GM18517 (cell line): ENCODE measurements around the gene ZFYVE9.

ENCODE experiments used
- ATAC-seq: cut with Tn5 transposase; IDR thresholded peaks from one replicate; pipeline ENCODE4 v1.9.1; 2021; ENCODE audit warnings: mild to moderate bottlenecking, moderate library complexity; ENCODE audit not compliant: unreplicated experiment

Gene ZFYVE9

GRCh38 chr1:52323731-52324130 lies 181.8 kb downstream of the ZFYVE9 start:
- ATAC-seq, result no peak

DNA sequence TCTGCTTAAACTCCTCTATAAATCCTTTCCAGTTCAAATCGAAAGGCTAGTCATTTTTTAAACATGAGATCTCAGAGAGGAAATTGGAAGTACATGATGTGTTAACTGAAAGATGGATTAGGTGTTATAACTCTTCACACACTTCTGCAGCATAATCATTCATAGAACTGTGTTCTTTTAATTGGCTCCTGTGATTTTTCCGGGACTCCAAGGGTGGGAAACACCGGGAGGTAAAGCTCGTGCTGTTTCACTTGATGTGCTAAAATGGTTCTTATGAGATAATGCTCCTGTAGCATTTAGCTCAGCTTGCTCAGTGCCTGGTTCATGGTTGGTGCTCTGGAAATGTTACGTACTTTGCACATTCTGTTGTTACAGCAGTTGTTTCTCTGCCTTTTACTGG lies 183.9 kb downstream of the ZFYVE9 start:
- no peak for ATAC-seq

DNA sequence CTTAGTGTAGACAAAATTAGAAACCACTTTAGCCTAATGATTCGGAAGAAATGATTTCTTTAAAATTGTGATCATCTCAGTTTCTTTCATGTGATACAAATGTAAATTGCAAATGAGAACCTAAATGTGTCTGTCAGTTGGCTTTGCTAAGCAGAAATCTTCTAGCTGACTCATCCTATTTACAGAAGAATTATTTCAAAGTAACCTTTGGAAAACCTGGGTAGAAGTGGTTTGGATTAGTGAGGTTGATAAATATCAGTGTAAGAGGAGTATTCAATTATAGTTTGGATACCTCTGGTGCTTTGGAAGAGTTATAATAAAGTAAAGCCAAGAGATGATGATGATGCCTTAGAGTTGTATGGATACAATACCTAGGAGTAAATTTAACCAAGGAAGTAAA lies 186.7 kb downstream of the ZFYVE9 start:
- no peak for ATAC-seq

DNA sequence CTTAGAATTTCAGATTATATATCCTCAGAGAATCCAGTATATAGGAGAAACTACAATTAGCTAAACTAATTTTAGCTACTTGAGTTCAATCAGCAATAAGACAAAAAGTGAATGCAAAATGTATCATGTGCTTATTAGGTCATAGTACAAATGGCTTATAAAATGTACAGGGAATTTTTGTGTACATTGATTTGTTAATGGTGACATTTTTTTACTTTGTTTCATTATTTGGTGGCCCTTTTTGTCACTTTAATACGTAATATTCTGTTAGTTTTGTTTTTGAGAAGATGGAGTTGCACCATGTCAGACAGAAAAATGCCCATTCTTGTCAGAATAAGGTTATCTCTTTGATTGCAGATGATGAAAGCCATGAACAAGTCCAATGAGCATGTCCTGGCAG lies 190.5 kb downstream of the ZFYVE9 start:
- no peak for ATAC-seq

- no peak for ATAC-seq
Observed at GRCh38 chr1:52334906-52335528, 193.1 kb downstream of the ZFYVE9 start.

DNA sequence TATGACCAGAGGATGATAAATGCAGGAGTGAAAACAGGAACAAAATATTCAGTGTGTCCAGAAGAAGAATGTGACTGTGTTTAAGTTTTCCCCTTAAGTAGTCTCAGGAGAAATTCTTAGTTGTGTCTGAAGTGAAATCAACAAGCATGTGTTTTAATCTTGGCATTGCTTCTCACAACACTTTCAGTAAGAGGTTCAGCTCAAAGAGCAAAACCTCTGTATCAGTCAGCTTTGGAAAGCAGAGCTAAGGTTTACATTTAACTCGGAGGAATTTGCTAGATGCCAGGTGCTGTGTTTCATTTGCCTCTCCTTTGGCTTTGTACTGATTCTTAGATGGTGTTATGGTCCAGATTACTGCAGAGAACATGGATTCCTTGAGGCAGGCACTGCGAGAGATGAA lies 195.6 kb downstream of the ZFYVE9 start:
- ATAC-seq, result no peak

DNA sequence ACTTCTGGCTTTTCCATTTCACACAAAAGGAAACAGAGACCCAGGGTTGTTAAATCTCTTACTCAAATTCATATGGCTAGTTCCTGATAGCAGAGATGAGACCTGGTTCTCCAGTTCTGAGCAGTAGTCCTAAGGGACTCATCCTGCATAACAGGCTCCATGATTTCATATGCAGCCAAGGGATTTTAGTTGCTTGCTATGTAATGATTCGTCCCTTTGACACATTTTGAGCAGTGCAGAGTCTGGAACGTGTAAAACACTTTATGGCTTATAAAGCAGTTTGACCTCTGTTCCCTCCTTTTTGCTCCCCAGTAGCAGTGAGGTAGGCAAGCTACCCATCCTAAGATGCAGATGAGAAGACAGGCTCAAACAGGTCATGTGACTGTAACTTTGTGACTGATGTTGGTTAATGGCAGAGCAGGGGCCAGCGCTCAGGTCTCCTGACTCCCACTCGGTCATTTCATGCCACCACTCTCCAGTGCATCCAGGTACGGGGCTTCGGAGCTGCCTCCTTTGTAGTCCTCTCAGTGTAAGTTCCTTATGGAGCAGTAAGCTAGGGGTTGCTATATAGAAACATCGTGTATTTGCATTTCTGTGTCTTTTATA lies 199.9 kb downstream of the ZFYVE9 start:
- no peak for ATAC-seq

DNA sequence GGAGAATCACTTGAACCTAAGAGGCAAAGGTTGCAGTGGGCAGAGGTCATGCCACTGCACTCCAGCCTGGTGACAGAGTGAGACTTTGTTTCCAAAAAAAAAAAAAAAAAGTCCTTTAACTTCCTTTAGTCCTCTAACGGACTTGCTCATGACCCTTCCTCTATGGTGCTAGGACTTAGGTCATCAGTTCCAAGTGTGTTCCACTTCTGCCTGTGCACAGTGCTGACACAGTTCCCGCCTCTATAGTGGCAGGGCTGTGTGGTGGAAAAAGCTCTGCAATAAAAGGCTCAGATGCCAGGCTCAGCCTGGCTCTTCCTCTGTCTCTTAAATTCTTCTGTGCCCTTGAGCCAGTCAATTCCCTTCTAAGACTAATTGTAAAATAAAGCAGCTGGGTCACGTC lies 202.1 kb downstream of the ZFYVE9 start:
- ATAC-seq, result no peak

DNA sequence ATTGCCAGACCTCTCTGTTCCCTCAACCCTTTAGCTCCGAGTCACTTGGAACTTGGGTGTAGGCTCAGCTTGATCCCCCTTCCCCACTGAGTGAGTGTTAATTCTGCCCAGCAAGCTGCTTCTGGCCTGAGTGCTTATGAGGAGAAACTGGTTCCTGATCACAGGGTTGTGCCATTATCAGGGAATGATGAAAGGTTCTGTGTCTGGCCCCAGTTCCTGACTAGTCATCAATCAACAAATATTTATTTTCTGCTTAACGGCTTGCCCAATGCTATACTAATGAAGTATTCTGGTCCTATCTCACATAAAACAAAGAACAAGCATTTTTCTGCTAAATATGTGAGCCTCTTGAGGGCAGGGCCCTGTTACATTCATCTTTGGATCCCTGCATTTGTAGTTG lies 203.4 kb downstream of the ZFYVE9 start:
- ATAC-seq, result no peak

GRCh38 chr1:52346653-52347052 lies 204.8 kb downstream of the ZFYVE9 start:
- ATAC-seq, result no peak

- no peak for ATAC-seq
Observed at GRCh38 chr1:52348704-52349300, 206.9 kb downstream of the ZFYVE9 start.

- no peak for ATAC-seq
Observed at GRCh38 chr1:52352690-52353089, 210.8 kb downstream of the ZFYVE9 start.

GRCh38 chr1:52355436-52355835 lies 213.5 kb downstream of the ZFYVE9 start:
- no peak for ATAC-seq

DNA sequence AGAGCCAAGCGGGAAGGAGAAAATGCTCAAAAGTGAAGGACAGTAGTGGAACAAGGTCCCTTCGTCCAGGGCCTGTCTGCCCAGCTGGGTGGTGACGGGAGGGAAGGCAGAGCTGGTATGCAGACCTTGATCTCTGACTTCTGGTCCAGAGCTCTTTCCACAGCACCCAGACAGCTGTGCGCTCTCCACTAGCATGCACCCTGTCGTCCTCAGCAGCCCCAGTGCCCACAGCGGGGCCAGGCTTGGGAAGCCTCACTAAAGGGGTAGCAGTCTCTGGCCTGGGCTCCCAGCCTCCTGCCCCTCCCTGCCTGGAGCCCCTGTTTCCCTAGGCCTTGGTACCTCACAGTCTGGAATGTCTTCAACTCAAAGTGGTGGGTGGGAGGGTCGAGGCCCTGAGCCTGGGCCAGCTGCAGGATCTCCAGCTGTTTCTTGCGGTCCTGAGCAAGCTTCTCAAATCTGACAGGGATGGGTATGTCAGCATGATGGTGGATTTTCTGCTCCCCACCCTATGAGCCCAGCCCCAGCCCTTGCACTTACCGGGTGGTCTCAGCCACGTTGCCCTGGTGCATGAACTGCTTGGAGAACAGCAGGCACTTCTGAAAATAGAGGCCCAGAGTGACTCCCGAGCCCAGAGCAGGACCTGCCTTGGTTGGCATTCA lies 214.1 kb downstream of the ZFYVE9 start:
- ATAC-seq, result no peak

DNA sequence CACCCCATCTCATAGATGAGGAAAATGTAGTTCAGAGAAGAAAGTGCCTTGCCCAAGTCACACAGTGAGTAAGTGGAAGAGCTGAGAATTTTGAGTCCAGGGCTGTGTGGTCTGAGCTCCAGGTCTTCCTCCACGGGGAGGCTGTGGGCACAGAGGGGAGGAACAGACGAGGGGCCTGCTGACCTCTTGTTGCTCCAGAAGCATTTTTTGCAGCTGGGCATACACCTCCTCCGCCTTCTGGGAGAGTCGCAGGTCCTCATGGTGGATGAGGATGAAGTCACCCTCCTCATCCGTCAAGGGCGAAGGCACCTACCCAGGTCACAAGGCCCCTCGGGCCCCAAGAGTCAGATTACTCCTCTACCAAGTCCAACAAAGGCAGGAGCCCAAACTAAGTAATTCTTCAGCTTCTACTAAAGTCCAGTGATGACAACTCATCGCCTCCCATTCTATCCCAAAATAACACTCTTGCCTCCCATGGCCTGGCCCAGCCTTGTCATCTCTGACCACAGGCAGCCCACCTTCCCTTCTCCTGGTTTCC lies 215.0 kb downstream of the ZFYVE9 start:
- ATAC-seq, result no peak

DNA sequence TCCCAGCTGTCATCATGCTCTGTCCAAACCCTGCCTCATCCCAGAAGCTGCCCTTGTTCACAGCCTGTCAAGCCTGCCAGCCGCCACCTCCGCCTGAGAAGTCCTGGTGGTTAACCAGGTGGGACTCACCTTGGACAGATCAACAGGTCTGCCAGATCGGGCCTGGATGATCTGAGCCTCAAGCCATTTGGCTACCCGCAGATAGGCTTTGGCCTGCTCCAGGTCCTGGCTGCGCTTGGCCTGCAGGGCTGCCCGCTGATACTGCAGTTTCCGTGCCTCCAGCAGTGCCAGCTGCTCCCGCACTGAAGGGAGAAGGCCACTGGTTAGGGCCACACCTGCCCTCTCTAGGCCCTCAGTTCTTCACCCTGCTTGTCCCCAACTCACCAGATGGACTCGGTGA lies 215.5 kb downstream of the ZFYVE9 start:
- ATAC-seq, result no peak

DNA sequence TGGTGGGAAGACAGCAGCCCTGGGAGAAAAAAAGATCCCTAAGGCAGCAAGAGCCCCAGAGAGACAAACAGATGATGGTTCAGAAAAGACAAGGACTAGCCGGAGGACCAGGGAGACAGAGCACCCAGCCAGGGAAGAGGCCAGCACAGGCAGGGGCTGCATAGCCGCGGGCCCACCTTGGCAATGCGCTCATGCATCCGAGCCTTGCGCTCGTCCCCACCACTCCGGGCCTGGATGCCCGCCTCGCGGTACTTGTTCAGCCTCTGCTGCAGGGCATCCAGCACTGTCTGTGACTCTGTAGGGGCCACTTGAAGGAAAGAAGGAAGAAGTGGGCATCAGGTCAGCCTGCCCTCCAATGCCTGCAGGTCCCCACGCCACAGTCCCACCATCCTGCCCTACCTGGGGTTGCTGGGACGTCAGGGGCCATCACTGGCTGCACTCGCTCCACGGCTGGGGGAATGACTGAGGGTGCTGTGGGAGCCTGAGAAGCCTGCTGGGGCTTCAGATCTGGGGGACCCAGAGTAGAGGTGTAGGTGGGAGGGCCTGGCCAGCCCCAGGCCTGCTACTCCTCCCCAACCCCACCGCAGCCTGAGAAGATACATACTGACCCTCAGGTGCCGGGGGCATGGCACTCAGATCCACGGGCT lies 217.1 kb downstream of the ZFYVE9 start:
- no peak for ATAC-seq

- no peak for ATAC-seq
Observed at GRCh38 chr1:52359676-52360594, 218.0 kb downstream of the ZFYVE9 start.

- ATAC-seq, result no peak
Observed at GRCh38 chr1:52360595-52360968, 218.7 kb downstream of the ZFYVE9 start.

- ATAC-seq, result no peak
Observed at GRCh38 chr1:52364235-52364839, 222.4 kb downstream of the ZFYVE9 start.
